ENCODE results near the gene GRAPL. TPM values are rescaled to one million over a fixed set of nuclear protein-coding genes. Genes with fewer than 3 reads are reported as not detected.
"Not testable (repeated sequence)": the region's sequence is repeated elsewhere in the genome, so short reads cannot be mapped to it uniquely, and the experiment has no call there.

Gene GRAPL
- total RNA-seq, 6 experiments from 2014 or later = not detected

DNA sequence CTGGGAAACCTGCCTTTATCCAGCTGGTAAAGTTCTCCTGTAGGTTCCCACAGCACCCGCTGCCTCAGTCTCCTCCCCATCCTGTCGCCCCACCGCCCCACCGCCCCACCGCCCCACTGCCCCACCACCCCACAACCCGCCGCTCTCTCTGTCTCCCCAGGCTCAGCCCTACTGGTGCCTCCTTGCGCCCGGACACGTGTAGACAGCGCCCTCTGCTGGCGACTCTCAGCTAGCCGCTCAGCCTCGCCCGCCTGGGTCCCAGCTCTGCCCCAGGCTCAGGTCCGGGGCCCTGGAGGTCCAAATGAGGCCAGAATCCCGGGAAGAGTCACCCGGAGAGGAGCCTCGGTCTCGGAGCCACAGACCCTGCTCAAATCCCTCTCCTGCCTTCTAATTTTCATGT, 48.0 kb downstream of the GRAPL start:
- not testable (repeated sequence) for H3K4me3 Mint-ChIP-seq; H3K36me3 Mint-ChIP-seq (ENCODE audit: low read depth); H3K27me3 Mint-ChIP-seq (ENCODE audit: insufficient read depth); DNase-seq; H3K4me1 Mint-ChIP-seq (ENCODE audit: low read depth); H3K27ac Mint-ChIP-seq; H3K9me3 Mint-ChIP-seq

DNA sequence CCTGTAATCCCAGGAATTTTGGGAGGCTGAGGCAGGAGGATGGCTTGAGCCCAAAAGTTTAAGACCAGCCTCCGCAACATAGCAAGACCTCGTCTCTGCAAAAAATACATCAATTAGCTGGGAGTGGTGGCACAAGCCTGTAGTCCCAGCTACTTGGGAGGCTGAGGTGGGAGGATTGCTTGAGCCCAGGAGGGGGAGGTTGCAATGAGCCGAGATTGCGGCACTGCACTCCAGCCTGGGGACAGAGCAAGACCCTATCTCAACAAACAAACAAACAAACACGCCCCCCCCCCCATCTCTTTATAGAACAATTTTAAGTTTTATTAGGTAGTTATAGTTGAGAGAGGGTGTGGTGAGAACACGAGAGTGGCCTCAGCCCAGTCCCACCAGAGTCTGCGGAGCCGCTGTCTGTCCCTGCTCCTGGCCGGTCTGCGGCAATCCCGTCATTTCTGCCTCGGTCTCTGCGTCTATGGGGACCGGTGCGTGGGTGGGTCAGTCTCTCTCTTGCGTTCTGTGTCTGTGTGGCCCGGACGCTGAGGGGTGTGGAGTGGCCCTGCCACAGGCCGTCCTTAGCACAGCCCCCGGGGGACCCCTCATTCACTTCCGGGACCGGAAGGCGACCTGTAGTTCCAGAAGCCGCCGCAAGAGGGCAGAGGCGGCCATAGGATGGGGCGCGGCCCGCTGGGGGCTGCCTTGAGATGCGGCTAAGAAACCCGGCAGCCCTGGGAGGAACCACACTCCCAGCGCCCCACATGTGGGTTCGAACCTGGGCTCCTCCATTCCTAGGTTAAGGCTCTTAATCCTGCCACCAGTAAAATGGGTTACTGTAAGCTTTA, 53.9 kb downstream of the GRAPL start:
- H3K27me3 Mint-ChIP-seq (ENCODE audit: insufficient read depth); H3K4me3 Mint-ChIP-seq; H3K36me3 Mint-ChIP-seq (ENCODE audit: low read depth); H3K27ac Mint-ChIP-seq; DNase-seq; H3K9me3 Mint-ChIP-seq; H3K4me1 Mint-ChIP-seq (ENCODE audit: low read depth): not testable (repeated sequence)

DNA sequence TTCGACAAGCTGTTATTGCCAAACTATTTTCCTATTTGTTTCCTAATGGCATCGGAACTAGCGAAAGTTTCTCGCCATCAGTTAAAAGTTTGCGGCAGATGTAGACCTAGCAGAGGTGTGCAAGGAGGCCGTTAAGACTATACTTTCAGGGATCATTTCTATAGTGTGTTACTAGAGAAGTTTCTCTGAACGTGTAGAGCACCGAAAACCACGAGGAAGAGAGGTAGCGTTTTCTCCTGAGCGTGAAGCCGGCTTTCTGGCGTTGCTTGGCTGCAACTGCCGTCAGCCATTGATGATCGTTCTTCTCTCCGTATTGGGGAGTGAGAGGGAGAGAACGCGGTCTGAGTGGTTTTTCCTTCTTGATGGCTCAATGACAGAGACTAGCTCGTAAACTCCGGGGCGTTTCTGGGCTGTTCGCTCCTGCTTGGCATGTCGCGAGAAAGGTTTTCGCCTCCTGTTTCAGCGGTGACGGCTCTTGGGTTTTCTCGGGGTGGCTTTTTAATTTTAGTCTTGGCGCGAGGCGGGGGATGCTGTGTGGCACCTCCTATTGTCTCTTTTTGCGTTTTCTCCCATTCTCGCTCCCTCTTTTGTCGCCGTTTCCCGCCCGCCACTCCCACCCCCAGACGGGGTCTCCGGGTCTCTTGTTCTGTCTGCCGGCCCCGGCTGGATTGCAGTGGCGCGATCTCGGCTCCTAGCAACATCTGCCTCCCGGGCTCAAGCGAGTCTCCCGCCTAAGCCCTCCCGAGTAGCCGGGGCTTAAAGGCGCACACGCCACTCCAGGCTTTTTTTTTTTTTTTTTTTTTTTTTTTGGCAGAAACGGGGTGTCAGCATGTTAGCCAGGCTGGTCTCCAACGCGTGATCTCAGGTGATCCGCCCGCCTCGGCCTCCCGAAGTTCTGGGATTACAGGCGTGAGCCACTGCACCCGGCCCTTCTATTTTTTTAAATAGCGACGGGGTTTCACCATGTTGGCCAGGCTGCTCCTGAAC, 60.8 kb downstream of the GRAPL start:
- not testable (repeated sequence) for H3K9me3 Mint-ChIP-seq; H3K27me3 Mint-ChIP-seq (ENCODE audit: insufficient read depth); H3K4me3 Mint-ChIP-seq; H3K4me1 Mint-ChIP-seq (ENCODE audit: low read depth); H3K36me3 Mint-ChIP-seq (ENCODE audit: low read depth); H3K27ac Mint-ChIP-seq; DNase-seq

DNA sequence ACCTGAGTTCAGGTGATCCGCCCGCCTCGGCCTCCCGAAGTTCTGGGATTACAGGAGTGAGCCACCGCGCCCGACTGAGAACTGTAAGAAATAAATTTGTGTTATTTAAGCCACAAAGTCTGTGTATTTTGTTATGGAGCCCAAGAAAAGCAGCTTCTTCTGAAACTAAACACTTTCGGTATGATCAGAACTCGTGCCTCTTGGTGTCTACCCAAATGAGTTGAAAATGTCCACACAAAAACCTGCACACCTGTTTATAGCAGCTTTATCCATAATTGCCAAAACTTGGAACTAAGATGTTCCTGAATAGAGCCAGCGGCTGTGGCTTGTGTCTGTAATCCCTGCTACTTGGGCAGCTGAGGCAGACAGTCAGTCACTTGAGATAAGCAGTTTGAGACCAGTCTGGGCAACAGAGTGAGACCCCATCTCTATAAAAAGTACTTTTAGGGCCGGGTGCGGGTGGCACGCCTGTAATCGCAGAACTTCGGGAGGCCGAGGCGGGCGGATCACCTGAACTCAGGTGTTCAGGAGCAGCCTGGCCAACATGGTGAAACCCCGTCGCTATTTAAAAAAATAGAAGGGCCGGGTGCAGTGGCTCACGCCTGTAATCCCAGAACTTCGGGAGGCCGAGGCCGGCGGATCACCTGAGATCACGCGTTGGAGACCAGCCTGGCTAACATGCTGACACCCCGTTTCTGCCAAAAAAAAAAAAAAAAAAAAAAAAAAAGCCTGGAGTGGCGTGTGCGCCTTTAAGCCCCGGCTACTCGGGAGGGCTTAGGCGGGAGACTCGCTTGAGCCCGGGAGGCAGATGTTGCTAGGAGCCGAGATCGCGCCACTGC, 61.7 kb downstream of the GRAPL start:
- not testable (repeated sequence) for H3K4me1 Mint-ChIP-seq (ENCODE audit: low read depth); H3K36me3 Mint-ChIP-seq (ENCODE audit: low read depth); DNase-seq; H3K4me3 Mint-ChIP-seq; H3K27me3 Mint-ChIP-seq (ENCODE audit: insufficient read depth); H3K9me3 Mint-ChIP-seq; H3K27ac Mint-ChIP-seq

DNA sequence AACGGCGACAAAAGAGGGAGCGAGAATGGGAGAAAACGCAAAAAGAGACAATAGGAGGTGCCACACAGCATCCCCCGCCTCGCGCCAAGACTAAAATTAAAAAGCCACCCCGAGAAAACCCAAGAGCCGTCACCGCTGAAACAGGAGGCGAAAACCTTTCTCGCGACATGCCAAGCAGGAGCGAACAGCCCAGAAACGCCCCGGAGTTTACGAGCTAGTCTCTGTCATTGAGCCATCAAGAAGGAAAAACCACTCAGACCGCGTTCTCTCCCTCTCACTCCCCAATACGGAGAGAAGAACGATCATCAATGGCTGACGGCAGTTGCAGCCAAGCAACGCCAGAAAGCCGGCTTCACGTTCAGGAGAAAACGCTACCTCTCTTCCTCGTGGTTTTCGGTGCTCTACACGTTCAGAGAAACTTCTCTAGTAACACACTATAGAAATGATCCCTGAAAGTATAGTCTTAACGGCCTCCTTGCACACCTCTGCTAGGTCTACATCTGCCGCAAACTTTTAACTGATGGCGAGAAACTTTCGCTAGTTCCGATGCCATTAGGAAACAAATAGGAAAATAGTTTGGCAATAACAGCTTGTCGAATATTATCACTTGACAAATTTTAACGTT, 62.5 kb downstream of the GRAPL start:
- not testable (repeated sequence) for H3K9me3 Mint-ChIP-seq; H3K27me3 Mint-ChIP-seq (ENCODE audit: insufficient read depth); H3K36me3 Mint-ChIP-seq (ENCODE audit: low read depth); DNase-seq; H3K4me1 Mint-ChIP-seq (ENCODE audit: low read depth); H3K27ac Mint-ChIP-seq; H3K4me3 Mint-ChIP-seq

DNA sequence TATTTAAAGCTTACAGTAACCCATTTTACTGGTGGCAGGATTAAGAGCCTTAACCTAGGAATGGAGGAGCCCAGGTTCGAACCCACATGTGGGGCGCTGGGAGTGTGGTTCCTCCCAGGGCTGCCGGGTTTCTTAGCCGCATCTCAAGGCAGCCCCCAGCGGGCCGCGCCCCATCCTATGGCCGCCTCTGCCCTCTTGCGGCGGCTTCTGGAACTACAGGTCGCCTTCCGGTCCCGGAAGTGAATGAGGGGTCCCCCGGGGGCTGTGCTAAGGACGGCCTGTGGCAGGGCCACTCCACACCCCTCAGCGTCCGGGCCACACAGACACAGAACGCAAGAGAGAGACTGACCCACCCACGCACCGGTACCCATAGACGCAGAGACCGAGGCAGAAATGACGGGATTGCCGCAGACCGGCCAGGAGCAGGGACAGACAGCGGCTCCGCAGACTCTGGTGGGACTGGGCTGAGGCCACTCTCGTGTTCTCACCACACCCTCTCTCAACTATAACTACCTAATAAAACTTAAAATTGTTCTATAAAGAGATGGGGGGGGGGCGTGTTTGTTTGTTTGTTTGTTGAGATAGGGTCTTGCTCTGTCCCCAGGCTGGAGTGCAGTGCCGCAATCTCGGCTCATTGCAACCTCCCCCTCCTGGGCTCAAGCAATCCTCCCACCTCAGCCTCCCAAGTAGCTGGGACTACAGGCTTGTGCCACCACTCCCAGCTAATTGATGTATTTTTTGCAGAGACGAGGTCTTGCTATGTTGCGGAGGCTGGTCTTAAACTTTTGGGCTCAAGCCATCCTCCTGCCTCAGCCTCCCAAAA, 69.2 kb downstream of the GRAPL start:
- not testable (repeated sequence) for H3K9me3 Mint-ChIP-seq; H3K27me3 Mint-ChIP-seq (ENCODE audit: insufficient read depth); H3K4me3 Mint-ChIP-seq; H3K4me1 Mint-ChIP-seq (ENCODE audit: low read depth); H3K36me3 Mint-ChIP-seq (ENCODE audit: low read depth); DNase-seq; H3K27ac Mint-ChIP-seq

DNA sequence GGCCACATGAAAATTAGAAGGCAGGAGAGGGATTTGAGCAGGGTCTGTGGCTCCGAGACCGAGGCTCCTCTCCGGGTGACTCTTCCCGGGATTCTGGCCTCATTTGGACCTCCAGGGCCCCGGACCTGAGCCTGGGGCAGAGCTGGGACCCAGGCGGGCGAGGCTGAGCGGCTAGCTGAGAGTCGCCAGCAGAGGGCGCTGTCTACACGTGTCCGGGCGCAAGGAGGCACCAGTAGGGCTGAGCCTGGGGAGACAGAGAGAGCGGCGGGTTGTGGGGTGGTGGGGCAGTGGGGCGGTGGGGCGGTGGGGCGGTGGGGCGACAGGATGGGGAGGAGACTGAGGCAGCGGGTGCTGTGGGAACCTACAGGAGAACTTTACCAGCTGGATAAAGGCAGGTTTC, 75.1 kb downstream of the GRAPL start:
- not testable (repeated sequence) for H3K4me1 Mint-ChIP-seq (ENCODE audit: low read depth); H3K36me3 Mint-ChIP-seq (ENCODE audit: low read depth)

DNA sequence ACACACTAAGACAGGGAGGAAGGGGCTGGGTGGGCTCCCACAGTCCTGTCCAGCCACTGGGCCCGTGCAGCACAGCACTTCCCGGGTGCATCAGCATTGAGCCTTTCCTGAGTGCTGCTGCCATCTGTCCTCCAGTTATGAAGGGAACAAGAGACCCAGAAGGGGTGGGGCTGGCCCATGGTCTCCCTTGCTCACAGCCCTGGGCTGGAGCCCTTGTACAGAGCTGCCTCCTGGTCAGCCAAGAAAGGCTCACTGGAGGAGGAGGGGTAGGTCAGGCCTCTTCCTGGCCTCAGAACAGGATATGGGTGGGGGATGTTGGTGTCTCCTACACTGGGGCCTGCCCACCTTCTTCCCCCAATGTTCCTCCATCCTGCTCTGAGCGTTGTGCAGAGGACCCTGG, 76.0 kb downstream of the GRAPL start:
- H3K4me3 Mint-ChIP-seq; H3K4me1 Mint-ChIP-seq (ENCODE audit: low read depth); H3K27ac Mint-ChIP-seq; DNase-seq; H3K9me3 Mint-ChIP-seq; H3K27me3 Mint-ChIP-seq (ENCODE audit: insufficient read depth); H3K36me3 Mint-ChIP-seq (ENCODE audit: low read depth): not testable (repeated sequence)

More for the DNA sequence above, 75.1 kb downstream of the GRAPL start:
- H3K27me3 Mint-ChIP-seq (ENCODE audit: insufficient read depth); H3K27ac Mint-ChIP-seq; H3K9me3 Mint-ChIP-seq; DNase-seq; H3K4me3 Mint-ChIP-seq: not testable (repeated sequence)

Other genes starting within 250 kb of the GRAPL start
- gene SLC5A10, start 175.4 kb upstream of the GRAPL start, total RNA-seq (2021; fragmentation: NEBNext Ultra II Directional; extraction: Animal tissue kit (Norgen Biotek cat#: 25700)) = not detected
- 10 to 100 TPM; 21.0 to 24.0 (median 21.7) TPM for gene FAM83G, start 122.8 kb upstream of the GRAPL start, total RNA-seq (2021; fragmentation: NEBNext Ultra II Directional; extraction: Animal tissue kit (Norgen Biotek cat#: 25700))
- under 1 TPM in 3 of 6 experiments, not detected in 3; 0.10 to 0.48 (median 0.14) TPM for gene GRAP, start 80.6 kb upstream of the GRAPL start, total RNA-seq (2021; fragmentation: NEBNext Ultra II Directional; extraction: Animal tissue kit (Norgen Biotek cat#: 25700))
- 10 to 100 TPM; 40.1 to 47.4 (median 42.7) TPM for gene EPN2, start 109.8 kb downstream of the GRAPL start, total RNA-seq (2021; fragmentation: NEBNext Ultra II Directional; extraction: Animal tissue kit (Norgen Biotek cat#: 25700))
- gene B9D1, start 235.1 kb downstream of the GRAPL start, total RNA-seq (2021; fragmentation: NEBNext Ultra II Directional; extraction: Animal tissue kit (Norgen Biotek cat#: 25700)) = 10 to 100 TPM; 18.0 to 28.9 (median 24.5) TPM